ENCODE results near the gene RALGAPA2. TPM values are rescaled to one million over a fixed set of nuclear protein-coding genes. Genes with fewer than 3 reads are reported as not detected.

Gene RALGAPA2
- total RNA-seq, 4 donors from 2014 or later = 29.4 to 78.2 (median 43.2) TPM

DNA sequence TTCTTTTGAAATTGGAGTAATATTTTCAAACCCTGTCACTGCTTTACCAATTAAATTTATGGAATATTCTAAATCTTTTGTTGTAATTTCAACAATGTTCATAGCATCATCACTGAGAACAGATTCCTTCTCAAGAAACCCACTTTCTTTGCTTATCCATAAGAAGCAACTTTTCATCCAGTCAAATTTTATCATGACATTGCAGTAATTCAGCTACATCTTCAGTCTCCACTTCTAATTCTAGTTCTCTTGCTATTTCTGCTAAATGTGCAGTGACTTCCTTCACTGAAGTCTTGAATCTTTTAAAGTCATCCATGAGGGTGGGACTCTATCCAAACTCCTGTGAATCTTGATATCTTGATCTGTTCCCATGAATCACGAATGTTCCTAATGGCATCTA is 212.1 kb downstream of the RALGAPA2 start:
- TF ChIP-seq, protein P1, sequence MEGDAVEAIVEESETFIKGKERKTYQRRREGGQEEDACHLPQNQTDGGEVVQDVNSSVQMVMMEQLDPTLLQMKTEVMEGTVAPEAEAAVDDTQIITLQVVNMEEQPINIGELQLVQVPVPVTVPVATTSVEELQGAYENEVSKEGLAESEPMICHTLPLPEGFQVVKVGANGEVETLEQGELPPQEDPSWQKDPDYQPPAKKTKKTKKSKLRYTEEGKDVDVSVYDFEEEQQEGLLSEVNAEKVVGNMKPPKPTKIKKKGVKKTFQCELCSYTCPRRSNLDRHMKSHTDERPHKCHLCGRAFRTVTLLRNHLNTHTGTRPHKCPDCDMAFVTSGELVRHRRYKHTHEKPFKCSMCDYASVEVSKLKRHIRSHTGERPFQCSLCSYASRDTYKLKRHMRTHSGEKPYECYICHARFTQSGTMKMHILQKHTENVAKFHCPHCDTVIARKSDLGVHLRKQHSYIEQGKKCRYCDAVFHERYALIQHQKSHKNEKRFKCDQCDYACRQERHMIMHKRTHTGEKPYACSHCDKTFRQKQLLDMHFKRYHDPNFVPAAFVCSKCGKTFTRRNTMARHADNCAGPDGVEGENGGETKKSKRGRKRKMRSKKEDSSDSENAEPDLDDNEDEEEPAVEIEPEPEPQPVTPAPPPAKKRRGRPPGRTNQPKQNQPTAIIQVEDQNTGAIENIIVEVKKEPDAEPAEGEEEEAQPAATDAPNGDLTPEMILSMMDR (IDR thresholded peaks at IDR 0.05; ENCODE audit: low read depth) = no peak

DNA sequence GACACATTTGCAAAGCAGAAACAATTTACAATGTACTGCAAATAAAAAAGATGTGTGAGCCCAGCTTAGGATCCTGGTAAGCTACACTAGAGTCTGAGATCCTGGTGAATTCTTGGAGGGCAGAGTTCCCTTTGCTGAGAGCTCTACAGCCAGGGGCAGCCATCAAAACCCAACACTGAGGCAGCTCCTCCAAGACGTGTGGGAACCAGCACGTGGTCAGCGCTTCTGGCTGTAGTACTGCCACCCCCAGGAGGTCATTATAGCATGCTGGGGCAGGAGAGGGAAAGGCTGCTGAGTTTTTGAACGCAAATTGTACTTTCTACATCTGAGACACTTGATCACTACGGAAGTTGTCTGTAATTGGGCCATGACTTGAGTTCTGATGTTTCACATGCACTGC is 213.0 kb downstream of the RALGAPA2 start:
- TF ChIP-seq, protein P1 (IDR thresholded peaks at IDR 0.05; ENCODE audit: low read depth) = no peak

DNA sequence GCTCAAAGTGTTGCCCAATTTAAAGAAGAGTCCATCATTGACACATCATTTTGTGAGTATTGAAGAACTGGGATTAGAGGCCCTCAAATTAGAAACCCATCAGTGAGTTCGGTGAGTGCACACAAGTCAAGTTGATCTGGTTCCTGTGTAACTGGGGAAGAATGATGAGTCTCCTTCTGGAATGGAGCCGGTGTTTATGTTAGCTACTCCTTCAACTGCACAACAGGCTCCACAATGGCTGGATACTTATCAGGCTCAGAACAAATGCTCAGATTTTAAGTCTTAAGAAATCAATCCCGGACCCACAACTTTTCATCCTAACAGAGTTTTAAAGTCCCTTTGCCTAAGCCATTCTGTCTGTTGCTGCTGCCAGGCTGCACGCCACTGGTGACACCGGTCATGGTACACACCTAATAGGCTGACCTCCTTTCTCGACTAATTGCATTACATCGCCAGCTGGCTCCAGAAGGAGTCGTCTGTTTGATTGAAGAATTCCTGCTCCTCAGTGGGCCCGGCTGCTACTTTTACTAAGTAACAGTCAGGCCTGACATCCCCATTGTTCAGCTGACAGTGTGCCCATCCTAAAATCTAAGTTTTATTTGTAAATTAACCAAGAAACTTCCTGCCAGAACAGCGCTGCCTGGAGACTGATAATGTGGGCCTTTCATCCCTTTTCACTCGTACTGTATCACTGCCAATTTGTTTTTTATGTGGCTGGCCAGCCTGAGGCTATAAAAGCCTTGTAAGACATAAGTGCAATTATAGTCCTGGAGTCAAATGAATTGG is 214.2 kb downstream of the RALGAPA2 start:
- TF ChIP-seq, protein P1 (IDR thresholded peaks at IDR 0.05; ENCODE audit: low read depth) = no peak

DNA sequence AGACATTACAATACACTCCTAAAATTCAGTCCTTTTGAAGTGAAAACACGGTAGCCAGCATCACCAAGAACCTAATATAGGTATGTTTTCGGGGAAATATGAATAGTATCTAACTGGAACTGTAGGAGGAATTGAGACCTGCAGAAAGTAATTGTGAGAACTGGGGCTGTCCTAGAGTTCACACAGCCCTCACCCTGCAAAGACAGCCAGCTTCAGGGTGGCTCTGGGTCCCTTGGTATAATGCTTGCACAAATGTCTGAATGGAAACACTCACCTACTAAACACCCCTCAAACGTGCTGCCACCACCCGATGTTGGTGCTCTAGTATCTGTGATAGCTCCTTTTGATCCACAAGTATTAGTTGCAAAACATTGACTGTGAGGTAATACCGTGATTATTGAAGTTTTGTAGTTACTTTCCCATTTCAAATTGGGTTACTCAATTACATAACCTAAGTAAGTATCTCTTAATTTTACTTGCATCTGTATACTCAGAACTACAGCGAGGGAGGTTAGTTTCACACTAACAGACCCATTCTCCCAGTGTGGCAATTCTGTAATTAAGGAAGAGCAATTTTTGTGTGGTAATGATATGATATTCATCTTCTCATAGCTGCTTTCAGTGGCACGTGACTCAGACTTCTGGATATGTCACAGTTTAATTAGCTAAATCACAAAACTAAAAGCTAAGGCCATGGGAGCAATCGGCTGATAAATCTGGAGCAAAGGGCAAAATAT is 215.0 kb downstream of the RALGAPA2 start:
- TF ChIP-seq, protein P1 (IDR thresholded peaks at IDR 0.05; ENCODE audit: low read depth) = no peak

DNA sequence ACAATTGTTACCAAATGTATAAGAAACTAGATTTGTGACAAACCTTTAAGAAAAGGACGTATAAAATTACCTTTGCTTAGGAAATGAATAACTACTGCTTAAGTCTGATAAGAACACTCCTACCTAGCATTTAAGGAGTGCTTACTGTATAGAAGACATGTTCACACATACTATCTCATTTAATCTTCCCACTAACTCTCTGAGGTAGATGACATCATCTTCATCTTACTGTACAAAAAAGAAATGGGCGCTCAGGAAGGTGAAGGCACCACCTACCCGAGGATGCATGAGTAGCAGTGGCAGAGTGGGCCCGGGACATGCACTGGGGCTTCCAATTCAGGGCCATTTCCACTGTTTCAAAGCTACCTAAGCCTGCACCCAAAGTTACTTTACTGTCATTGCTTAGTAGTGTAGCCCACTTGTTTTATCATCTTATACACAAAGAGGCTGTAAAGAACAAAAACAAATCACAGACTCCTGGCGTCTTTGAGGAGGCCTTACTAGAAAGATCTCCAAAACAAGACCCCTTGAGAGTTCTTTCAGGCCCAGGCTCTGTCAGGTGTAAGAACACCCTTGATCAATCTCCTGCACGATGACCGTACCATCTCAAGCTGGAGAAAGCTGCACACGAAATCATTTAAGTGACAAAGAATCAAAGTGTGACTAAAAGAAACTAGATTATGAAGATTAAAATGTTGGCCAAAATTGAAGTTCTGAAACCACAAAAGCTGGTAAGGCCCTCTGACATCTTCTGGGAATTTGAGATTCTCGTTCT is 216.5 kb downstream of the RALGAPA2 start:
- TF ChIP-seq, protein P1 (IDR thresholded peaks at IDR 0.05; ENCODE audit: low read depth) = no peak

DNA sequence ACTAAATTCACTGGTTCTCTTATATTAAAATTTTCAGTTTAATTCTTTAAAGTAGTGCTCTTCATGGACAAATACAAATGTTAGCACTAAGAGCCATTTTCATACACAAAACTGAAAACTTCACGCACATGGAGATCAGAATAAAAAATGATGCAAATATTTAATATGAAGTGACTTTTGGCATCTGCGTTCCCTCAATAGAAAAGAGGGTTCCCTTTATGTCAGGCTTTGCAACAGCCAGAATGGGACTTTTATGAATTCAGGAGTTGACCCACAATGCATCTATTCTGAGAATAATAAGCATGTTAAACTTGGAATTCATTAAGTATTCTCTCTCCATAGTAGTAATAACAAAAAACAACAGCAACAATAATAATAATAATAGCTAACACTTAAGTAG is 218.7 kb downstream of the RALGAPA2 start:
- TF ChIP-seq, protein P1 (IDR thresholded peaks at IDR 0.05; ENCODE audit: low read depth) = no peak
